PC-9 (cell line): ENCODE measurements around the gene SPINK2. TPM values are rescaled to one million over a fixed set of nuclear protein-coding genes. Genes with fewer than 3 reads are reported as not detected.

Experiments
- BruUV-seq: library from RNA; stranded (reverse); fragments of 400-500 nt; replicated peaks from 2 replicates; lab custom pipeline; 2021; lab: Mats Ljungman, UMichigan
- CTCF ChIA-PET: fragments of 300-600 bp; sonication (Branson Sonifier 250); formaldehyde crosslinking; loops from one replicate; lab custom pipeline; 2022; ENCODE audit warnings: antibody characterized with exemption; lab: Charles Lee
- POLR2A ChIA-PET: fragments of 300-600 bp; sonication (Branson Sonifier 250); formaldehyde crosslinking; loops from one replicate; lab custom pipeline; 2022; ENCODE audit warnings: antibody characterized with exemption; ENCODE audit not compliant: unreplicated experiment; lab: Charles Lee
- DNase-seq, 2 experiments: peaks; one replicate each; pipeline versions ENCODE4 v3.0.0 to v3.0.0-alpha.2; 2015 to 2022; ENCODE audit warnings: mixed read lengths in 1 of 2
- H2AFZ ChIP-seq: fragments of 200-600 bp; sonication (generic); 2 replicates; pipeline ENCODE4 v1.8.1; 2017; ENCODE audit warnings: antibody characterized with exemption
- H3F3A ChIP-seq: fragments of 200-600 bp; sonication (generic); 2 replicates; pipeline ENCODE4 v1.8.1; 2017; ENCODE audit warnings: antibody characterized with exemption, mild to moderate bottlenecking, low read depth; ENCODE audit not compliant: insufficient read depth
- H3K27ac ChIP-seq: fragments of 200-600 bp; sonication (generic); 2 replicates; pipeline ENCODE4 v1.6.1; 2016; ENCODE audit warnings: mixed run types
- H3K27me3 ChIP-seq: fragments of 200-600 bp; sonication (generic); 2 replicates; pipeline ENCODE4 v1.6.1; 2016; ENCODE audit warnings: low read depth, mixed run types; ENCODE audit not compliant: insufficient read depth
- H3K36me3 ChIP-seq: fragments of 200-600 bp; sonication (generic); 2 replicates; pipeline ENCODE4 v1.6.1; 2016; ENCODE audit warnings: low read depth, mixed run types
- H3K4me1 ChIP-seq: fragments of 200-600 bp; sonication (generic); replicated peaks from 2 replicates; pipeline ENCODE4 v1.6.1; 2016; ENCODE audit warnings: mixed run types; ENCODE audit not compliant: insufficient read depth
- H3K4me2 ChIP-seq: fragments of 200-600 bp; sonication (generic); 2 replicates; pipeline ENCODE4 v1.6.1; 2017; ENCODE audit warnings: mixed run types
- H3K4me3 ChIP-seq: fragments of 200-600 bp; sonication (generic); 2 replicates; pipeline ENCODE4 v1.6.1; 2016; ENCODE audit warnings: mixed run types
- H3K79me2 ChIP-seq: fragments of 200-600 bp; sonication (generic); 2 replicates; pipeline ENCODE4 v1.6.1; 2017; ENCODE audit warnings: low read depth, mixed run types
- H3K9me2 ChIP-seq: fragments of 200-600 bp; sonication (generic); 2 replicates; pipeline ENCODE4 v1.8.1; 2017; ENCODE audit warnings: mild to moderate bottlenecking; ENCODE audit not compliant: insufficient read depth
- H3K9me3 ChIP-seq: fragments of 200-600 bp; sonication (generic); 2 replicates; pipeline ENCODE4 v1.8.1; 2016; ENCODE audit warnings: low read depth; ENCODE audit not compliant: insufficient read depth
- H4K20me1 ChIP-seq: fragments of 200-600 bp; sonication (generic); 2 replicates; pipeline ENCODE4 v1.8.1; 2017; ENCODE audit not compliant: insufficient read depth
- EZH2 ChIP-seq: fragments of 200-600 bp; sonication (generic); IDR thresholded peaks from 2 replicates; pipeline ENCODE4 v1.8.0; 2017; ENCODE audit warnings: antibody characterized with exemption, low read depth
- intact Hi-C: fragments of 100-400 bp; cut with micrococcal nuclease; formaldehyde crosslinking; loops from one replicate; pipeline ENCODE4 v1.10.0; 2022; ENCODE audit not compliant: unreplicated experiment
- total RNA-seq: library from RNA; stranded (reverse); gene quantifications from 2 replicates; pipeline ENCODE4 v1.2.3, GENCODE V29; 2021
- TF ChIP-seq, protein P1 (sequence below): fragments of 200-600 bp; sonication (generic); conservative IDR thresholded peaks from 2 replicates; pipeline ENCODE4 v1.6.1; 2017; ENCODE audit warnings: mixed run types, antibody characterized with exemption, mild to moderate bottlenecking, moderate library complexity

SPINK2 gene
- total RNA-seq, 1 experiment from 2014 or later, result not detected

DNA sequence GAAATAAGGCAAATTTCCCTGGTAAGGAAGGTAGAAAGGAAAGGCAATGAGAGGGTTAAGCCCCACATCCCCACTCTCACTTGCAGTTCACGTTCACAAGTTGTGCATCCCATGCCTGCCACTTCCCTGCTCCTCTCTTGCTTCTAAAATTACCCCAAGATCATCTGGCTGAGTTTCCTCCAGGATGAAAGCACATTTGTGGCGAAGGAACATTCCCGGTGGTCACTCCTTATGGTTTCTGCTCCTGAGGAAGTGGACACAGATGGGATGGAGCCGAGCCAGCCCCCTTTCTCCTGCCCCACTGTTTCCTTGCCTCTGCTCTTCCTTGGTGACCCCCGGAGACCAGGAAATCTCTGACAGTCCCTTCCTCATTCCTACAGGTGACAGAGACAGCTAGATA, 37.5 kb downstream of the SPINK2 start:
- Histone ChIP-seq H3K36me3 (no peaks in the 10 kb centered on the region), H3K4me3 (no peak overlapping the region), H2AFZ (no peak overlapping the region), H3K4me2 (no peak overlapping the region), H3K27ac (no peak overlapping the region), H3K9me3 (no peaks in the 10 kb centered on the region), H3F3A (no peaks in the 10 kb centered on the region), H4K20me1 (no peaks in the 10 kb centered on the region), H3K79me2 (no peaks in the 10 kb centered on the region), H3K4me1 (no peaks in the 10 kb centered on the region), H3K9me2 (no peaks in the 10 kb centered on the region), H3K27me3 (no peaks in the 10 kb centered on the region)
- ChIA-PET POLR2A (no interaction called here), CTCF (no interaction called here)
- BruUV-seq, result no TSS peak
- intact Hi-C loops, result no loop called here
- DNase-seq, result no peak
- TF ChIP-seq EZH2, result no peak
- TF ChIP-seq, protein P1, sequence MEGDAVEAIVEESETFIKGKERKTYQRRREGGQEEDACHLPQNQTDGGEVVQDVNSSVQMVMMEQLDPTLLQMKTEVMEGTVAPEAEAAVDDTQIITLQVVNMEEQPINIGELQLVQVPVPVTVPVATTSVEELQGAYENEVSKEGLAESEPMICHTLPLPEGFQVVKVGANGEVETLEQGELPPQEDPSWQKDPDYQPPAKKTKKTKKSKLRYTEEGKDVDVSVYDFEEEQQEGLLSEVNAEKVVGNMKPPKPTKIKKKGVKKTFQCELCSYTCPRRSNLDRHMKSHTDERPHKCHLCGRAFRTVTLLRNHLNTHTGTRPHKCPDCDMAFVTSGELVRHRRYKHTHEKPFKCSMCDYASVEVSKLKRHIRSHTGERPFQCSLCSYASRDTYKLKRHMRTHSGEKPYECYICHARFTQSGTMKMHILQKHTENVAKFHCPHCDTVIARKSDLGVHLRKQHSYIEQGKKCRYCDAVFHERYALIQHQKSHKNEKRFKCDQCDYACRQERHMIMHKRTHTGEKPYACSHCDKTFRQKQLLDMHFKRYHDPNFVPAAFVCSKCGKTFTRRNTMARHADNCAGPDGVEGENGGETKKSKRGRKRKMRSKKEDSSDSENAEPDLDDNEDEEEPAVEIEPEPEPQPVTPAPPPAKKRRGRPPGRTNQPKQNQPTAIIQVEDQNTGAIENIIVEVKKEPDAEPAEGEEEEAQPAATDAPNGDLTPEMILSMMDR, result no peak

DNA sequence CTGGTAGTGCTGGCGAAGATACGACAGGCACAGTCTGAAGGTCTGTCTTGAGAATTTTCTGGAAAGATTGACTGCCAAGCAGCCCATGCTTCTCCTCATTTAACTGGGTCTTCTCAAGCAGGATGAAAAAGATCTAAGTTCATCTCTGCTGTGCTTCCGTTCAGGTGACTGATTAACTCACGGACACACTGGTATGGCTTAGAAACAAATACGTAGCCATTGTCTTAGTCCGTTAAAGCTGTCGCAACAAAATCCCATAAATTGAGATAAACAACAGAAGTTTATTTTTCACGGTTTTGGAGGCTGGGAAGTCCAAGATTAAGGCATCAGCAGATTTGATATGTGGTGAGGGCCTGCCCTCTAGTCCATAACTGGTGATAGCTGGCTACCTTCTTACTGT, 39.5 kb downstream of the SPINK2 start:
- Histone ChIP-seq H3K9me3 (no peaks in the 10 kb centered on the region), H3F3A (no peaks in the 10 kb centered on the region), H2AFZ (no peak overlapping the region), H3K79me2 (no peaks in the 10 kb centered on the region), H3K4me2 (no peak overlapping the region), H3K4me3 (no peak overlapping the region), H3K27me3 (no peaks in the 10 kb centered on the region), H3K9me2 (no peaks in the 10 kb centered on the region), H3K36me3 (no peaks in the 10 kb centered on the region), H4K20me1 (no peaks in the 10 kb centered on the region), H3K27ac (no peak overlapping the region), H3K4me1 (no peaks in the 10 kb centered on the region)
- DNase-seq, result no peak
- intact Hi-C loops, result no loop called here
- BruUV-seq, result no TSS peak
- ChIA-PET POLR2A (interaction anchor here (0.6 kb wide), 1 partner anchor 11 kb away, joined by 3 read pairs; no protein-coding TSS in a partner anchor), CTCF (no interaction called here)
- TF ChIP-seq, protein P1, result no peak
- no peak for TF ChIP-seq EZH2

DNA sequence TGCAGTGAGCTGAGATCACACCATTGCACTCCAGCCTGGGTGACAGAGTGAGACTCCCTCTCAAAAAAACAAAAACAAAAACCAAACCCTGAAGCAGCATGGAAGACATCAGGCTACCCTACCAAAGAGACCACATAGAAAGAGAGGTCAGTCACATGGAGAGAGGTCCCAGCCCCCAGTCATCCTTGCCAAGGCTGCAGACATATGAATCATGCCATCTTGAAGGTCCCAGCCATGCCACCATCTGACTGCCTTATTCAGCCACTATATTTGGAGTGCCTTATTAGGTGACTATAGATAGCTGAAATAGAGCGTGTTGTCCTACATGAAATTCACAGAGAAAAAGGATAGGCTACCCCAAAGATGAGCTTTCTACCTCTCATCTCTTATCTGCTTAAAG, 48.2 kb downstream of the SPINK2 start:
- POLR2A ChIA-PET, result no interaction called here

More for the DNA sequence above, 48.2 kb downstream of the SPINK2 start:
- Histone ChIP-seq H3K4me2 (no peak overlapping the region), H3F3A (no peaks in the 10 kb centered on the region), H4K20me1 (no peaks in the 10 kb centered on the region), H3K27me3 (no peaks in the 10 kb centered on the region), H3K36me3 (no peaks in the 10 kb centered on the region), H2AFZ (no peak overlapping the region), H3K79me2 (no peaks in the 10 kb centered on the region), H3K27ac (no peak overlapping the region), H3K4me1 (no peaks in the 10 kb centered on the region), H3K9me3 (no peaks in the 10 kb centered on the region), H3K4me3 (no peak overlapping the region), H3K9me2 (no peaks in the 10 kb centered on the region)
- intact Hi-C loops, result no loop called here
- TF ChIP-seq, protein P1, result no peak
- TF ChIP-seq EZH2, result no peak
- DNase-seq, result no peak
- CTCF ChIA-PET, result no interaction called here
- BruUV-seq, result no TSS peak
